AG09309 (cell line): ENCODE data around the gene UAP1L1.

Source experiments
- DNase-seq: peaks from one replicate; pipeline ENCODE4 v3.0.0-alpha.2; 2010; ENCODE audit warnings: low read depth
- H3K4me3 ChIP-seq: 2 replicates; pipeline ENCODE4 v1.5.1; 2011; ENCODE audit warnings: mild to moderate bottlenecking, low read depth, low read length, moderate library complexity; ENCODE audit not compliant: control insufficient read depth
- TF ChIP-seq, protein P1 (sequence below): IDR thresholded peaks from 2 replicates; pipeline ENCODE4 v1.5.1; 2011; ENCODE audit warnings: mild to moderate bottlenecking, low read depth, low read length, inconsistent platforms; ENCODE audit not compliant: insufficient read depth, control insufficient read depth; ENCODE audit errors: missing control alignments

Gene UAP1L1

DNA sequence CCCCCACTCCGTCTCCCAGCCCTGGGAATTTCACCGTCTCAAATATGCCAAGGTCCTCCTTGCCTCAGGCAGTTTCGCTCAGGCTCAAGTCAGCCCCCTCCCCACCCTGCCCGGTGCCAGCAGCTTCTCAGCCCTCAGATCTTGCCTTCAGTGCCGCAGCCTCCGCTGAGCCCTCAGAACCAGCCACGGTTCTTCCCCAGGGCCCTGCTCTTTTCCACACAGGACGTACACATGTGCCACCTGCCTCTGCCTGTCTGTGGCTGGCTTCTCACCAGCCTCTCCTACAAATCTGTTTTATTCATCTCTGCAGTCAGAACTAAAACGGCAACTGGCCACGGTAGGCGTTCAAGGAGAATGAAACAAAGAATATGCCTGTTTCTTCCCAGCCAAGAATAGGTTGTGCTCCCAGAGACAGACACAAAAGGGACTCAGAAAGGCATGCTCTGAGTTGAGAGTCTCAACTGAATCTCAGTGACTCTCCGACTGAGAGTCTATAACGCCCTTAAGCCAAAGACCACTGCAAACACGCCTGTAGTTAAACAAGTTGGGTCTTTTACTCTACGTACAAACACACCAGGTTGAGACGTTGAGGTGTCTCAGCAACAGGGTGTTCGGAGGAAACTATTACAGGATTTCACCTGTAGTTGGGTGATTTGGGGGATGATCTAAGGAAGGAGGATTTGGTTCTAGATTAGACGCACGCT is 51.0 kb downstream of the UAP1L1 start:
- TF ChIP-seq, protein P1, sequence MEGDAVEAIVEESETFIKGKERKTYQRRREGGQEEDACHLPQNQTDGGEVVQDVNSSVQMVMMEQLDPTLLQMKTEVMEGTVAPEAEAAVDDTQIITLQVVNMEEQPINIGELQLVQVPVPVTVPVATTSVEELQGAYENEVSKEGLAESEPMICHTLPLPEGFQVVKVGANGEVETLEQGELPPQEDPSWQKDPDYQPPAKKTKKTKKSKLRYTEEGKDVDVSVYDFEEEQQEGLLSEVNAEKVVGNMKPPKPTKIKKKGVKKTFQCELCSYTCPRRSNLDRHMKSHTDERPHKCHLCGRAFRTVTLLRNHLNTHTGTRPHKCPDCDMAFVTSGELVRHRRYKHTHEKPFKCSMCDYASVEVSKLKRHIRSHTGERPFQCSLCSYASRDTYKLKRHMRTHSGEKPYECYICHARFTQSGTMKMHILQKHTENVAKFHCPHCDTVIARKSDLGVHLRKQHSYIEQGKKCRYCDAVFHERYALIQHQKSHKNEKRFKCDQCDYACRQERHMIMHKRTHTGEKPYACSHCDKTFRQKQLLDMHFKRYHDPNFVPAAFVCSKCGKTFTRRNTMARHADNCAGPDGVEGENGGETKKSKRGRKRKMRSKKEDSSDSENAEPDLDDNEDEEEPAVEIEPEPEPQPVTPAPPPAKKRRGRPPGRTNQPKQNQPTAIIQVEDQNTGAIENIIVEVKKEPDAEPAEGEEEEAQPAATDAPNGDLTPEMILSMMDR: no peak

DNA sequence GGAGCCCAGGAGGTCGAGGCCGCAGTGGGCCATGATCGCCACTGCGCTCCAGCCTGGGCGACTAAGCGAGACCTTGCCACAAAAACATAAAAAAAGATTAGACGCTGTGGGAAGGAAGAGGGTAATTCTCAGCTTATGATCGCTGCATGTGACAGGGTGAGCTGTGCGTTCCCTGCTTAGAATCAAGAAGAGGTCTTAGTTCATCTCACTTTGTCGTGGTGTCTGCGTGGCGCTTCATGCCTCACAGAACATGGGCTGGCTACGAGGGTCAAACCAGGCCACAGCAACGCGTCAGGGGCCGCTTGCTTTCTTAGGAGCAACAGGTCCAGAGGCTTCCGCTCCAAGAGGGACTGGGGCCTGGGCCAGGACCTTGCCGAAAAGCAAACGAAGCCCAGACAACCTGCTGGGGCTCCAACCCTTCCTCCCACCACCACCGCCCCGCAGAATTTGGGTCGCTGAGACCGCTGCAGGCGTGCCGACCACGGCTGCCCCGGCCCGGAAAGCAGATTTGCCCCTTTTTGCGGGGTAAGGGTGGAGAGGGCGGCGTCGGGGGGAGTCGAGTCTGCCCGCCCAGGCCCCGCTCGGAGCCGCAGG is 51.6 kb downstream of the UAP1L1 start:
- no peak for DNase-seq
- peak overlapping the region; percentile 91 for H3K4me3 ChIP-seq
- TF ChIP-seq, protein P1: no peak

More for the DNA sequence above, 51.0 kb downstream of the UAP1L1 start:
- H3K4me3 ChIP-seq: peak overlapping the region; percentile 91
- DNase-seq: no peak

DNA sequence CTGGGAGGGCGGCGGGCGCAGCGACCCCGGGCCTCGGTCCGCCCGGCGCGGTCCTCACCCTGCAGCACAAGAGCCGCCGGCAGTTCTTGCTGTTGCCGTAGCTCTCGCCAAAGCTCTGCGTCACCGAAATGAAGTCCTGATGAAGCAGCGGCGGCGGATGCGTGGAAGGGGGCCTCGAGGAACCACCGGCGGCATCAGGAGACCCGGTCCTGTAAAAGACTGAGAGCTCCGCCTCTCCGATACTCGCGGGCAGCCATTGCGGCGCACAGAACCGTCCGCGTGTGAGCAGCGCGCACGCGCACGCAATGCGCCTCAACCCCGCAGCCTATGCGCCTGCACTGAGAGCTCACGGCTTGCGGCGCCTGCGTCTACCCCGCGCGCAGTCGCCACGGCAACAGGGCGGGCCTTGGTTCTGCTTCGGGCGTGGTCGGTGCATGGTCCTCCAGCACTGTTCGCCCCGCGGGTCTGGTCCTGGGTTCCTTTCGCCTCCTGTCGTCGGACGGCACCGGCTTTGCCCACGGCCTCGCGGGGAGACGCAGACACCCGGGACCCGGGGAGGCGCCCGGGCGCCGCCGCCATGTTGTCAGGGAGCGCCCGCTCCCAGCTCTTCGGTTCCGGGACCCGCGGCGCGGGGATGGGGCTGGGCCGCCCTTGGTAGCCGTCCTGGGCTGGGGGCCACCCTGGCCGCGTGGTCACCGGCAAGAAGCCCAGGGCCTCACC is 52.3 kb downstream of the UAP1L1 start:
- TF ChIP-seq, protein P1: no peak
- peak overlapping the region; percentile 91 for H3K4me3 ChIP-seq
- DNase-seq: peak; percentile 64

DNA sequence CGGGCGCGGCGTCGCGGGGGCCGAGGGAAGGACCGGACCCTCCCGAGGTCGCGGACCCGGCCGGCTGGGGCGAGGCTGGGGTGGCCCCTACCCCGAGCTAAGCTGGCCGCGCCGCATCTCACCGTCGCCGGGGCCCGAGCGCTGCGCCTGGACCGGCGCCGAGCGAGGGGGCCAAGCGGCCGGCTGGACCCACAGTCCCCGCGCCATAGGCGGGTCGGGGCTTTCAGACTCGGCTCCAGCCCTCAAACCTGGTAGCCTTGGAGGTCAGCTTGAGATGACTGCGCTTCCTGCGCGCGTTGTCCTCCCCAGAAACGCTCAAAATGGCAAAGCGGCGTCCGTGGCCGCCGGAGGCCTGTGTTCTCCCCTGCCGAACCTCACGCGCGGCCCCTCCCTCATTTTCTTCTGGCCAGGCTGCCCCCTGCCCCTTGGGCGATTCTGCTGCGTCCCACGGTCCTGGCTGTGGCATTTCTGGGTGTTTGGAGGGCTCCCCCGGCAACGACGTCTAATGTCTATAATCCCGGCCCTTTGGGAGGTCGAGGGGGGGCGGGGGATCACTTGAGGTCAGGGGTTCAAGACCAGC is 52.9 kb downstream of the UAP1L1 start:
- DNase-seq: no peak
- TF ChIP-seq, protein P1: no peak
- H3K4me3 ChIP-seq: peak overlapping the region; percentile 91
